Sigmoid colon (tissue), 4 donors: Measurements from ENCODE around the gene CHID1.

Experiments
- CTCF ChIP-seq, 4 experiments: fragments of 450-650 bp in 3 of 4; fragments of 200-600 bp in 1 of 4; IDR thresholded peaks; one replicate each; pipeline ENCODE4 v1.5.1; 2016 to 2019; ENCODE audit warnings: antibody characterized with exemption in 4 of 4, mild to moderate bottlenecking in 3 of 4, moderate library complexity in 2 of 4
- EP300 ChIP-seq, 4 donors: sonication (generic); formaldehyde crosslinking; IDR thresholded peaks; one replicate each; pipeline ENCODE4 v1.6.1; 2017; ENCODE audit warnings: antibody characterized with exemption in 4 of 4
- POLR2A ChIP-seq, 2 donors: fragments of 450-650 bp; IDR thresholded peaks; one replicate each; pipeline ENCODE4 v1.6.1; 2016; ENCODE audit warnings: antibody characterized with exemption in 2 of 2, mild to moderate bottlenecking in 2 of 2, moderate library complexity in 2 of 2
- POLR2AphosphoS5 ChIP-seq, 4 donors: sonication (generic); formaldehyde crosslinking; IDR thresholded peaks; one replicate each; pipeline ENCODE4 v1.6.1; 2017; ENCODE audit warnings: antibody characterized with exemption in 4 of 4

DNA sequence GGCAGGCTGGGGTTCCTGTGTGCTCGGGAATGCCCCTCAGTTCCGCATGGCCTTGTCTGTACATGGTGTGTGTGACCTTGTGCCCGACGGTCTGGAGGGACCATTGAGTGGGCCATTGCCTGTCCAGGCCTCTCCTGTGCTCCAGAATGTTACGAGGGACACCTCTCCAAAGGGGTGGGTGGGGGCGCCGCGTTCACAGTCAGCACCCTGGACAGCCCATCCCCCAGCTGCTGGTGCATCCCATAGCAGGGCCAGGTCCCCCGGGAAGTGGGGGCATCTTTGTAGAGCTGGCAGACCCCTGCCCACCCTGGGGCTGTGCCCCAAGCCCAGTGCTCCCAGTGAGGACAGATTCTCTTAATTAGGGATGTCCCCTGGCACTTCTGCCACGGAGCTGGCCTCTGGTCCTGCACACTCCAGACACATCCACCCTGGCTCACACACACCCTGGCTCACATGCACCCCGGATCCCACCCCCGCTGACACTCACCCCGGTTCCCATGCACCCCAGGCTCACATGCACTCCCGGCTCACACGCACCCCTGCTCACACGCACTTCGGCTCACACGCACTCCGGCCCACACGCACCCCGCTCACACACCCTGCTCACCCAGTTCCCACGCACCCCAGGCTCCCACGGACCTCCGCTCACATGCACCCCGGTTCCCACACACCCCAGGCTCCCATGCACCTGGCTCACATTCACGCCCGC, 52.4 kb downstream of the CHID1 start:
- TF ChIP-seq CTCF (IDR thresholded peaks at IDR 0.05) (no peak), POLR2AphosphoS5 (IDR thresholded peaks at IDR 0.05) (no peak), POLR2A (IDR thresholded peaks at IDR 0.05) (no peak), EP300 (IDR thresholded peaks at IDR 0.05) (no peak)
